SK-N-MC (cell line): ENCODE measurements around the gene ABI3BP.

Source experiments
- EZH2 ChIP-seq: fragments of 200-600 bp; sonication (generic); IDR thresholded peaks from one replicate; pipeline ENCODE4 v1.6.1; 2017; ENCODE audit warnings: antibody characterized with exemption
- POLR2AphosphoS5 ChIP-seq: IDR thresholded peaks from 2 replicates; pipeline ENCODE4 v1.6.1; 2012; ENCODE audit warnings: mild to moderate bottlenecking, low read depth, low read length, borderline replicate concordance

DNA sequence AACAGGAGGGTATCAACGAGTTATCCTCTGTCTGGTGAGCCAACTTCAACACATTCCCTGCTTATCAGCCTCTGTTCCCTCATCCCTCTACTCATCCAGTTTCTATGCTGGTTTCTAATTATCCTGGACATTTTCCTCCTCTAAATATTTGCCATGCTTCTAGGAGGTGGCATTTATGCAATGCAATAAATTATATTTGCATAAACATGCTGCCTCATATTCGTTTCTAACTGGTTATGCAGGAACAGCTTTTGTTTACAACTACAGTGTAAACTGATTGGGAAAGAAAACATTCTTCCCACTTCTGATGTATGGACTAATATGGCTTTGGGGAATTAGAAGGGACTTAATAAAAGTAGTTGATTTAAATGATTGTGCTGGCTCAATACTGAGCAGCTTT lies 161.6 kb downstream of the ABI3BP start:
- TF ChIP-seq EZH2 (no peak), POLR2AphosphoS5 (no peak)
